Dermis microvascular lymphatic vessel endothelial cell (primary cell): Measurements from ENCODE around the gene PMPCB. TPM values are rescaled to one million over a fixed set of nuclear protein-coding genes. Genes with fewer than 3 reads are reported as not detected.

ENCODE experiments used
- DNase-seq, 2 donors: peaks; one replicate each; pipeline versions ENCODE4 v3.0.0 to v3.0.0-alpha.2; 2010; ENCODE audit warnings: low read depth in 2 of 2
- total RNA-seq: library from RNA; depleted of rRNA; stranded (reverse); fragments of >200 nt; gene quantifications from 2 replicates; pipeline ENCODE4 v1.2.1, GENCODE V29; 2014

The PMPCB gene
- total RNA-seq, 1 donor from 2014 or later, result 41.2 TPM

GRCh38 chr7:103317009-103317408, 19.8 kb downstream of the PMPCB start:
- no peak for DNase-seq

GRCh38 chr7:103325744-103326143, 28.5 kb downstream of the PMPCB start:
- DNase-seq, result no peak

GRCh38 chr7:103336761-103337160, 39.5 kb downstream of the PMPCB start:
- no peak for DNase-seq

- no peak for DNase-seq
These were observed 41.6 kb downstream of the PMPCB start for GRCh38 chr7:103338864-103339263.

- no peak for DNase-seq
These were observed 44.2 kb downstream of the PMPCB start for GRCh38 chr7:103341466-103341865.

GRCh38 chr7:103343332-103343731, 46.1 kb downstream of the PMPCB start:
- no peak for DNase-seq

- DNase-seq, result peak in 1 of 2 donors; percentile 53
These were observed 46.7 kb downstream of the PMPCB start for GRCh38 chr7:103343758-103344452.

- peak; percentile 80 to 93 for DNase-seq
These were observed 47.4 kb downstream of the PMPCB start, which contains the start of gene DNAJC2 for GRCh38 chr7:103344453-103345149. TSS of gene DNAJC2 (minus strand) at chr7:103344767. CDS start at chr7:103344622, 145 bp downstream.

- no peak for DNase-seq
These were observed 49.2 kb downstream of the PMPCB start for GRCh38 chr7:103346396-103346795.

GRCh38 chr7:103347507-103348267, 50.5 kb downstream of the PMPCB start, which contains the start of gene PSMC2:
TSS of gene PSMC2 (plus strand) at chr7:103347643. CDS start at chr7:103347712, 69 bp downstream.
- peak; percentile 87 for DNase-seq

- peak in 1 of 2 donors; percentile 7 for DNase-seq
These were observed 51.2 kb downstream of the PMPCB start for GRCh38 chr7:103348452-103348851.

- DNase-seq, result no peak
These were observed 51.7 kb downstream of the PMPCB start for GRCh38 chr7:103348959-103349358.

GRCh38 chr7:103349805-103350204, 52.6 kb downstream of the PMPCB start:
- DNase-seq, result no peak

Other genes starting within 250 kb of the PMPCB start
- 0.13 and 0.39 TPM in 2 replicates for gene FBXL13, start 222.6 kb upstream of the PMPCB start, total RNA-seq
- gene ARMC10, start 222.3 kb upstream of the PMPCB start, total RNA-seq, result 30.6 TPM in 2 replicates
- 2.8 and 3.4 TPM in 2 replicates for gene NAPEPLD, start 148.3 kb upstream of the PMPCB start, total RNA-seq
- 10.6 and 11.3 TPM in 2 replicates for gene DNAJC2, start 47.3 kb downstream of the PMPCB start, total RNA-seq
- gene PSMC2, start 50.2 kb downstream of the PMPCB start, total RNA-seq, result 159 and 166 TPM in 2 replicates
- gene SLC26A5, start 148.8 kb downstream of the PMPCB start, total RNA-seq, result 0.64 and 1.0 TPM in 2 replicates